Activated CD4-positive, alpha-beta memory T cell treated with anti-CD3 and anti-CD28 coated beads for 36 hours (primary cell): ENCODE data around the gene RAC3. TPM values are rescaled to one million over a fixed set of nuclear protein-coding genes. Genes with fewer than 3 reads are reported as not detected.

Experiments used
- CTCF ChIA-PET: fragments of 350-600 bp; sonication (Branson Sonifier 250); formaldehyde crosslinking; loops from one replicate; lab custom pipeline; 2021; ENCODE audit warnings: antibody characterized with exemption, inconsistent platforms; lab: Charles Lee
- POLR2A ChIA-PET: fragments of 350-600 bp; sonication (Branson Sonifier 250); formaldehyde crosslinking; loops from one replicate; lab custom pipeline; 2021; ENCODE audit warnings: antibody characterized with exemption; lab: Charles Lee
- DNase-seq: peaks from one replicate; pipeline ENCODE4 v3.0.0-alpha.2; 2020
- H3K27ac Mint-ChIP-seq: one replicate; pipeline ENCODE4 v1.8.0; 2021; ENCODE audit warnings: mixed read lengths
- H3K27me3 Mint-ChIP-seq: one replicate; pipeline ENCODE4 v1.8.0; 2021; ENCODE audit warnings: mixed read lengths
- H3K36me3 Mint-ChIP-seq: one replicate; pipeline ENCODE4 v1.8.0; 2021; ENCODE audit warnings: mixed read lengths
- H3K4me1 Mint-ChIP-seq: one replicate; pipeline ENCODE4 v1.8.0; 2021; ENCODE audit warnings: low read depth, mixed read lengths
- H3K4me3 Mint-ChIP-seq: one replicate; pipeline ENCODE4 v1.8.0; 2021; ENCODE audit warnings: mild to moderate bottlenecking, mixed read lengths
- H3K9me3 Mint-ChIP-seq: one replicate; pipeline ENCODE4 v1.8.0; 2021; ENCODE audit warnings: mixed read lengths
- intact Hi-C: fragments of 100-400 bp; cut with micrococcal nuclease; formaldehyde crosslinking; loops from one replicate; pipeline ENCODE4 v1.15.1; 2023
- total RNA-seq, 2 experiments: library from RNA; stranded (reverse); gene quantifications; one replicate each; pipeline ENCODE4 v1.2.3, GENCODE V29; 2021

Gene RAC3
- total RNA-seq, 2 experiments from 2014 or later = 6.3 to 8.1 TPM

DNA sequence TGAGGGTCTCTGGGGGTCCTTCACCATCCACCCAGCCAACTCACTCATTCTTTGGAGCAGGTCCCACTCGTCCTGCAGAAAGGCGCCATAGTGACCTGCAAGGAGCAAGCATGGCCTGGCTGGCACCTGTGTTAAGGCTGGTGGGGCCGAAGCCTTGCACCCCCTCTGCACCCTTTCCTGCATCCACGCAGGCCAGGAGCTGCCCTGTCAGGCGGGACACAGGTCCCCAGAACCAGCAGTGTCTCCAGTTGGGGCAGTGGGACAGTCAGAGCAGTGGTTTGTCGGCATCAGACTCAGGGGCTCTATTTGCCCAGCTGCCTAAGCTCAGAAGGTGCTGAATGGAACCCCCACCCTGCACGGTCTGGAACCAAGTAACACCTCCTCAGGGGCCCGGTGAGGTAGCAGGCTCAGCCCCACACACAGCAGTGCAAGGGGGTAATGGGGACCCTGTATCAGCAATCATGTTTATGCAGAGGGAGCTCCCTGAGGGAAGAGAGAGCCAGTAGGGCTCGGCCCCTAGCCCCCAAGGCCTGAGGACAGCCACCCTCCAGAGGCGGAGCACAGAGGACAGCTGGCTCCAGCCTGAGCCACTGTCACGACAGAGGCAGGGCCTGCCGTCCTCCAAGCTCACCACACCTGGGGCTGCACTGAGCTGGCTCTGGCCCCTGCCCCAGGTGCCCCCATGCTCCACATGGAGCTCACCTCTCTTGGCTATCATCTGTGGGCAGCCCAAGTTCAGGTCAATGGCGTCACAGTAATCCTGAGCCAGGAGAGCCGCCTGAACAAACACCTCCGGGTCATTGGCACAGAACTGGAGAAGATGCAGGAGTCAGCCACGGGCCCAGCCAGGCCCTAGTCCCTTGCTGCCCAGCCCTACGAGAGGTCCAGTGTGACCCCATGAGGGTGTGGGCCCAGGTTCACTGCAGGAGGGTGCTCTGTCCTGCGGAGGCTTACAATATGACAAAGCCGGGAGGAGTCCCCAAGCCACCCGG is 32.2 kb downstream of the RAC3 start:
- H3K4me1 Mint-ChIP-seq = peaks cover 9% of the 10 kb centered on the region
- intact Hi-C loops = loop anchor here (10.0 kb wide), 1 partner anchor 91 kb away; no protein-coding TSS in a partner anchor
- H3K4me3 Mint-ChIP-seq = peak overlapping the region; percentile 72
- no peak for DNase-seq
- H3K36me3 Mint-ChIP-seq = peaks cover 2% of the 10 kb centered on the region
- peak overlapping the region; percentile 23 for H3K27ac Mint-ChIP-seq
- H3K27me3 Mint-ChIP-seq = no peaks in the 10 kb centered on the region
- ChIA-PET CTCF (interaction anchor here (4.4 kb wide), 1 partner anchor 33 kb away, joined by 17 read pairs; no protein-coding TSS in a partner anchor), POLR2A (interaction anchor here (1.0 kb wide), 1 partner anchor 12 kb away, joined by 3 read pairs; the partner anchor contains the start of genes GPS1 and RFNG)
- no peaks in the 10 kb centered on the region for H3K9me3 Mint-ChIP-seq

DNA sequence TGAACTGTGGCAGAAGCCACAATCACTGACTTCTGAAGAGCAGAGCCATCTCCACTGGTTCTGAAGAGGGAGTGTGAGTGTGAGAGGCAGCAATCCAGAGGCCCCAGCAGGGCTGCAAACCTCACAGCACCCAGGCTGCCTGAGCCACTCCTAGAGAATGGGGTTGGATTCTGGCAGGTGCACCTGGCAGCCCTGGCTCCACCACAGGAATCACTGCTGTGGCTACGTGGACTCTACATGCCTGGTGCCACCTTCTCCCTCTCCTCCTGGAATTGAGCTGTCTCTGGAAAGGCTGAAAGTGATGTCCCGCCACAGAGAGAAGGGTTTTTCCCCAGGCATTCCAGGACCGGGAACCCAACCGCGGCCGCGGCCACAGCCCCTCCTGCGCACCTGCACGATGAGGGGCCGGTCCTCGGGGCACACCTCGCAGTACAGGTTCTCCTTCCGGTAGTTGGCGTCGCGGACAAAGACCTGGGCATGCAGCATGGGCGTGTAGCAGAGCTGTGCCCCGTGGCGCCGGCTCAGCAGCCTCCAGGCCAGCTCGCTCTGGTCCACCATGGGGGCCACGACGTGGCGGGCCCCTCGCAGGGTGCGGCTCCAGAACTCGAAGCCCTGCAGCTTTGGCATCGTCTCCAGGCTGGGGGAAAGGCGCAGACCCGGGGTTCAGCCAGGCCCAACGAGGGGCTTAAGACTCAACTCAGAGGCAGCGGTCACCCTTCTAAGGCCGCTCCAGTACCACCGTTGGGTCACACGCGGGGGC is 33.1 kb downstream of the RAC3 start:
- CTCF ChIA-PET = interaction anchor here (0.9 to 4.4 kb wide), 2 partner anchors 34 to 105 kb away, joined by 3 to 17 read pairs; no protein-coding TSS in a partner anchor
- H3K27ac Mint-ChIP-seq = peak overlapping the region; percentile 23
- intact Hi-C loops = loop anchor here (10.0 kb wide), 1 partner anchor 90 kb away; no protein-coding TSS in a partner anchor

DNA sequence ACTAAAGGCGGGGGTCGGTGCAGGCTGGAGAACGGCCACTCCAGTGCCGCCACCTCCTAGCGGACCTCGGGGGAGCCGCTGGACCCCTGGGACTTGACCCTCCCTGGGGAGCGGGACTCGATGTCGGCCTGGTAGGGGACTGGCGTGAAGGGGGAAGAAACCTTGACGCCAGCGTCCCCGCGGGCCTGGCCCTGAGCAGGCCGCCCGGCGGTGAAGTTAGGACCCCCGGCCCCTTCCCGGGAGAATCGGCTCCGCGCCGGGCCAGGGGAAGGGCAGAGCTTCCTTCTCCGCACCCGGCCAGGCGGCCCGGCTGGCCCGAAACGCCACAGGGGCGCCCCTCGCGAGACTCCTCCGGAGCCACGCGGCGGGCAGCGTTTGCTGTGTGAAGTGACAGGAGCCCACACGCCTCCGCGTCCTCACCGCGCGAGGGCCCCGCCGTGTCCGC is 33.7 kb downstream of the RAC3 start:
- ChIA-PET CTCF (interaction anchor here (0.6 to 4.4 kb wide), 3 partner anchors 35 to 196 kb away, joined by 3 to 17 read pairs (median 3); no protein-coding TSS in a partner anchor), POLR2A (interaction anchor here (0.6 to 2.3 kb wide), 6 partner anchors 8 to 33 kb away, joined by 3 to 5 read pairs (median 4); partner anchors contain the start of gene DCXR)
- Mint-ChIP-seq H3K4me3 (peak overlapping the region; percentile 72), H3K4me1 (peaks cover 9% of the 10 kb centered on the region), H3K36me3 (peaks cover 2% of the 10 kb centered on the region), H3K27ac (no peak overlapping the region), H3K27me3 (no peaks in the 10 kb centered on the region), H3K9me3 (no peaks in the 10 kb centered on the region)
- intact Hi-C loops = loop anchor here (10.0 kb wide), 1 partner anchor 90 kb away; no protein-coding TSS in a partner anchor
- DNase-seq = peak; percentile 39

More for the DNA sequence above, 33.1 kb downstream of the RAC3 start:
- H3K36me3 Mint-ChIP-seq = peaks cover 2% of the 10 kb centered on the region
- DNase-seq = no peak
- no peaks in the 10 kb centered on the region for H3K27me3 Mint-ChIP-seq
- POLR2A ChIA-PET = interaction anchor here (1.0 to 2.3 kb wide), 4 partner anchors 13 to 29 kb away, joined by 3 to 5 read pairs (median 4); partner anchors contain the start of genes DCXR, GPS1 and RFNG
- H3K4me1 Mint-ChIP-seq = peaks cover 9% of the 10 kb centered on the region
- peak overlapping the region; percentile 72 for H3K4me3 Mint-ChIP-seq
- no peaks in the 10 kb centered on the region for H3K9me3 Mint-ChIP-seq

DNA sequence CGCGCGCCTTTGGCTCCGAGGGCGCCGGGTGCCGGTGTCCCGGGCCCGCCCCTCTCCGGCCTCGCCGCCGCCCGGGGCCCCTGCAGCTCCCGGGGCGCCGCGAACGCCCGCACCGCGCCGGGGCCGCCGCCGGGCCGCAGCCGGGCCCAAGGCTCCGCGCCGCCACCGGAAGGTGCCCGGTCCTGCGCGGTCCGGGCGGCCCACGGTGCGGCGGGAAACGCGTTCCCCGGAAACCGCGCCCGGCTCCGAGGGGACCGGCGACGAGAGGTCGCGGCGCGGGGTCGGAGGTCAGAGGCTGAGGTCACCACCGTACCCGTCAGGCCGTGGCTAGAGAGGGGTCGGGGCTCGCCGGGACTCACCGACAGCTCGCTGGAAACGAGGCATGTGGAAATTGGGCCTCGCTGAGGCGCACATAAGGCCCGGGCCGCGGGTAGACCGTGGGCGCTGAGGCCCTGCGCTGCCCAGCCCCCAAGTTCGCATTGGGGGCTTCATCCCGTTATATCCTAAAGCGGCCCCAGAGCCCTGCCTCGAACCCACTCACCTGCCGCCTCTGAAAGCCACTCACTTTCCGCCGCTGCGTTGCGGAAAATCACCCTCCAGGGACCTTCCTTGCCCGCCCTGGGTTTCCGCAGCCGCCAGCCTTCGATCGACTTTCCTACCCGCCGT is 34.3 kb downstream of the RAC3 start, which contains the start of gene DUS1L:
DUS1L (minus strand) TSS at position 167 of the 666 bp plus-strand sequence. CDS start 745 bp downstream, outside the sequence.
- no peaks in the 10 kb centered on the region for H3K9me3 Mint-ChIP-seq
- peaks cover 9% of the 10 kb centered on the region for H3K4me1 Mint-ChIP-seq
- DNase-seq = peak; percentile 78
- peaks cover 2% of the 10 kb centered on the region for H3K36me3 Mint-ChIP-seq
- ChIA-PET POLR2A (interaction anchor here (0.6 to 2.3 kb wide), 7 partner anchors 9 to 33 kb away, joined by 3 to 5 read pairs (median 4); partner anchors contain the start of gene DCXR), CTCF (interaction anchor here (0.6 to 4.4 kb wide), 5 partner anchors 35 to 196 kb away, joined by 3 to 17 read pairs (median 4); no protein-coding TSS in a partner anchor)
- intact Hi-C loops = loop anchor here (10.0 kb wide), 1 partner anchor 89 kb away; no protein-coding TSS in a partner anchor
- peak within 1 kb of the TSS; percentile 85 for H3K4me3 Mint-ChIP-seq
- H3K27me3 Mint-ChIP-seq = no peaks in the 10 kb centered on the region
- peak within 1 kb of the TSS; percentile 82 for H3K27ac Mint-ChIP-seq

DNA sequence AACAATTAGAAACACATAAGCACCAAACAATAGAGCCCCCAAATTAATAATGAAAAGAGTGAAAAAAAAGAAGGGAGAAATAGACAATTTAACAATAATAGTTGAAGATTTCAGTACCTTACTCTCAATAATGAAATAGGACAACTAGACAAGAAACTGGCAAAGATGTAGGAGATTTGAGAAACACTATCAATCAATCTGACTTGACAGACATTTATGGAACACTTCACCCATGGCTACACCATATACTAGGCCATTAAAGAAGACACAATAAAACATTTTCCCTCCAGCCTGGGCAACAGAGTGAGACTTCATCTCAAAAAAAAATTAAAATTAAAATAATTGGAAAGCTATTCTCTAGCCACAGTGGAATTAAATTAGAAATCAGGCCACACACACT is 39.1 kb downstream of the RAC3 start:
- Mint-ChIP-seq H3K4me3 (no peak overlapping the region), H3K9me3 (no peaks in the 10 kb centered on the region), H3K36me3 (no peaks in the 10 kb centered on the region), H3K27ac (no peak overlapping the region), H3K4me1 (peaks cover 3% of the 10 kb centered on the region), H3K27me3 (no peaks in the 10 kb centered on the region)
- ChIA-PET CTCF (interaction anchor here (1.0 kb wide), 1 partner anchor 135 kb away, joined by 3 read pairs; no protein-coding TSS in a partner anchor), POLR2A (no interaction called here)
- intact Hi-C loops = no loop called here
- DNase-seq = no peak

DNA sequence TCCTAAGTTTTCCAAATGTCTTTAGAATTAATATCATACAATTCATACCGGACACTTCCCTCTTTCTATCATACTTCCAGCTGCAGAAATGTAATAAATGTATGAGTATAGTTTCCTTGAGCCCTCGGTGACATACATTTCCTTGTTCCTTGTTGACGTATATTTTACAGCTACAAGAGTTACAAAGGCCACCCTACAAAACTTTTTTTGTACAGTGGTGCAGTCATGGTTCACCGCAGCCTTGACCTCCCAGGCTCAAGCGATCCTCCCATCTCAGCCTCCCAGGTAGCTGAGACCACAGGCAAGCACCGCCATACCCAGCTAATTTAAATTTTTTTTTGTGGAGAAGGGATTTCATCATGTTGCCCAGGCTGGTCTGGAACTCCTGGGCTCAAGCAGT is 41.3 kb downstream of the RAC3 start:
- Mint-ChIP-seq H3K27me3 (no peaks in the 10 kb centered on the region), H3K27ac (no peak overlapping the region), H3K36me3 (no peaks in the 10 kb centered on the region), H3K9me3 (no peaks in the 10 kb centered on the region), H3K4me1 (no peaks in the 10 kb centered on the region), H3K4me3 (no peak overlapping the region)
- CTCF ChIA-PET = interaction anchor here (0.7 kb wide), 1 partner anchor 42 kb away, joined by 3 read pairs; no protein-coding TSS in a partner anchor
- no peak for DNase-seq
- POLR2A ChIA-PET = interaction anchor here (0.6 kb wide), 1 partner anchor 166 kb away, joined by 4 read pairs; no protein-coding TSS in a partner anchor
- intact Hi-C loops = no loop called here

DNA sequence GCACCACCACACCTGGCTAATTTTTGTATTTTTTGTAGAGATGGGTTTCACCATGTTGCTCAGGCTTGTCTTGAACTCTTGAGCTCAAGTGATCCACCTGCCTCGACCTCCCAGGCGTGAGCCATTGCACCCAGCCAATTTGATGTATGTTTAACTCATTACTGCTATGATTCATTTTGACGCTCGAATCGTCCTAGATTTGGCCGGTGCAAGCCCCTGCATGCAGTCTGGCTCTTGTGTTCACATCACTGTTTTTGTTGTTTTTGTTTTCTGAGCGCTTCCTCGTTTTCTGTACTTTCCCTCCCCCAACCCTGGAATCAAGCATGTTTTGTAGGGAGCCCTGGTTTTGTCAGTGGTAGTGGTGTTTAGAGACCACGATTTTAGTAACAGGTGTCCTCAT is 42.0 kb downstream of the RAC3 start:
- intact Hi-C loops = no loop called here
- Mint-ChIP-seq H3K4me1 (no peaks in the 10 kb centered on the region), H3K27me3 (no peaks in the 10 kb centered on the region), H3K4me3 (no peak overlapping the region), H3K9me3 (no peaks in the 10 kb centered on the region), H3K36me3 (peaks cover 2% of the 10 kb centered on the region), H3K27ac (no peak overlapping the region)
- DNase-seq = no peak
- ChIA-PET CTCF (interaction anchor here (0.7 kb wide), 1 partner anchor 43 kb away, joined by 3 read pairs; no protein-coding TSS in a partner anchor), POLR2A (interaction anchor here (1.0 kb wide), 1 partner anchor 25 kb away, joined by 7 read pairs; the partner anchor contains the start of gene FASN)

DNA sequence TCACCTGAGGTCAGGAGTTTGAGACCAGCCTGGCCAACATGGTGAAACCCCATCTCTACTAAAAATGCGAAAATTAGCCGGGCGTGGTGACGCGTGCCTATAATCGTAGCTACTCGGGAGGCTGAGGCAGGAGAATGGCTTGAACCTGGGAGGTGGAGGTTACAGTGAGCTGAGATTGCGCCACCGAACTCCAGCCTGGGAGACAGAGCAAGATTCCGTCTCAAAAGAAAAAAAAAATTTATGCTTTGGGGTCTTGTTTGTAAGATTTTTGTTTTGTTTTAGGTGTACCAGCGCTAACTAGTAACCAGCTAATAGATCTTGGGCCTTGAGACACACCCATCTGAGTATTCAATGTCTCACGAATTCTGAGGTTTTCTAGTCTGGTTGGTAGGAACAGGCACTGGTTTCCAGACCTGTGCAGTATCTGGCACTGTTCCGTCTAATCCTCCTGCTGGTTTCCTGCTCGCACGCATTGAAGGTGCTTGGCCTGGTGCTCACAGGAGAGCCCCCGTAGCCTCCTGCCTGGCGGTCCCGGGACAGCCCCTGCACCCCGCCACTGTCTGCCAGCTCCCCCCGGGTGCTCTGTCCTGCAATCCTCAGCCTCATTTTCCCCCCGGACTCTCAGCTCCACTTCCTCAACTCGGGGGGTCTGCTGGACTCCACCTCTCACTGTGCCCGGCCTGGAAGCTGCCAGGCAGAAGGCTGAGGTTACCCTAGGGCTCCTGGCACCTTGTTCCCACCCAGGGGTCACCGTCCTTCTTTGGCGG is 44.7 kb downstream of the RAC3 start:
- Mint-ChIP-seq H3K27me3 (no peaks in the 10 kb centered on the region), H3K4me3 (no peak overlapping the region), H3K36me3 (peaks cover 8% of the 10 kb centered on the region), H3K9me3 (no peaks in the 10 kb centered on the region), H3K27ac (peak overlapping the region; percentile 2), H3K4me1 (no peaks in the 10 kb centered on the region)
- POLR2A ChIA-PET = interaction anchor here (1.2 kb wide), 1 partner anchor 14 kb away, joined by 3 read pairs; no protein-coding TSS in a partner anchor
- DNase-seq = no peak
- intact Hi-C loops = no loop called here
- CTCF ChIA-PET = interaction anchor here (1.6 kb wide), 1 partner anchor 46 kb away, joined by 7 read pairs; no protein-coding TSS in a partner anchor

DNA sequence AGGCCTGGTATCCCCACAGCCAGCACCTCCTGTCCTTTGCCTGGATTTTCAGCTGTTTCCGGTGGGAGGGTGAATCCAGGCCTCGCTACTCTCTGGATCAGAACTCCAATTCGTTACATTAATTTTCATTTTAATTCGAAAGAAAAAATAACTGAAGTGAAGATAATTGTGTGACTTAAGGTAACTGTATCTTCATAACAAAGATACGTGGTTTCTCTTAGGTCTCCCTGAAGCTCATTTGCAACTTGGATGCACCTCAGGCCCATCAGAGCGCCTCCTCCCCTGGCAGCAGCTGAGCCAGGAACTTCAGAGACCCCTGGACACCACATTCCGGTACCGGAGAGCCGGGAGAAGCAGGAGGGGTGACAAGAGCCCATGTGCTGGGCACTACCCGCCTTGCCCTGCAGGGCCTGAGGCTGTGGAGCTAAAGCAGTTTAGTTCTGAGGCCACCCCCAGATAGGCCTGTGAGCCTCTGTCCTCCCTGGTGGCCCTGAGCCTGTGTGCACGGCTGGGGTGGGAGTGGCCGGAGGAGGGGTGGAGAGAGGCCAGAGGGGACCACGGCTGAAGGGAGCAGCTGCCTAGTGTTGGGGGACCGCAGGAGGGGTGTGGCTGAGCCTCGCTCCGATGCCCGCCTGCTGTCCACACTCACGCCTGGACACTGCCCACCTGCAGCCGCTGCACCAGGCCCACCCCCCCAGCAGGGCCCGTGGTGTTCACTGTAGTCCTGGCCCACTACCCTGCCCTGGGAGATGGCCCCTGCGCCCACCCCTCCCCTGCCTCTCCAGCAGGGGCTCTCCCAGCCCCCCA is 45.5 kb downstream of the RAC3 start:
- H3K9me3 Mint-ChIP-seq = no peaks in the 10 kb centered on the region
- no peak overlapping the region for H3K4me3 Mint-ChIP-seq
- no peak overlapping the region for H3K27ac Mint-ChIP-seq
- intact Hi-C loops = no loop called here
- CTCF ChIA-PET = interaction anchor here (1.6 kb wide), 1 partner anchor 47 kb away, joined by 7 read pairs; no protein-coding TSS in a partner anchor
- H3K36me3 Mint-ChIP-seq = peaks cover 10% of the 10 kb centered on the region
- no peak for DNase-seq
- POLR2A ChIA-PET = interaction anchor here (1.2 to 1.4 kb wide), 2 partner anchors 13 to 17 kb away, joined by 3 to 6 read pairs; no protein-coding TSS in a partner anchor
- no peaks in the 10 kb centered on the region for H3K27me3 Mint-ChIP-seq
- H3K4me1 Mint-ChIP-seq = no peaks in the 10 kb centered on the region
